SIG-M5 treated with dmso at 0.1 percent for 504 hours (cell line): ENCODE data around the gene SEZ6L2.
"Not testable (repeated sequence)": the region's sequence is repeated elsewhere in the genome, so short reads cannot be mapped to it uniquely, and the experiment has no call there.

Source experiments
- DNase-seq: peaks from one replicate; lab custom pipeline; 2025; ENCODE audit not compliant: unreplicated experiment; lab: John Stamatoyannopoulos, UW

SEZ6L2 gene

DNA sequence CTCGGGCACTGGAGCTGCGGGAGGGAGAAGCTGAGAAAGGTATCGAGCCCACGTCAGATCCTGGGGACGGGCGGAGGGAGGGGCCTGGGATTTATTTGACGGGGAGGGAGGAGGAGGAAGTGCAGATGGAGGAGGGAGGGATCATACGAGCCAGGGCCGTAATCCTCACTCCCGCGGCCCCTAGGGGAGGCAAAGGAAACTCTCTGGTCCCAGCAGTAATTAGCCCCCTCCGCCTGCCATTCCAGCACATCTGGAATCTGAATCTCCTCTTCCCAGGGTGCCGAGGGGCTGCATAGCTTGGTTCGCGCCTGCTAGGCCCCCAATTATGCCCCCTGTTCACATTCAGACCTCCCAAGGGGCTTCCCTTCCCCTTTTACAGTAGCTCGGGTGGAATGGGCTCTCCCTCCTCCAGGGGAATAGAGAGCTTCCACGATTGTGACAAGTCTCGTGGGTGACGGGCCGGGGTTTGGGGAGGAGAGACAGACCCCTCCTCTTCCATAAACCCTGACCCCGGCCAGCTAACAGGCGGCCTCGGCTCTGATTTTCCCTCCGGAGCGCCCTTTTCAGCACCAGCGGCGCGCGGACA is at the start of gene SEZ6L2:
Gene SEZ6L2, minus strand, starts transcription at position 35 of the 586 bp plus-strand sequence. CDS start 531 bp downstream, outside the sequence.
- DNase-seq: peak; percentile 91

DNA sequence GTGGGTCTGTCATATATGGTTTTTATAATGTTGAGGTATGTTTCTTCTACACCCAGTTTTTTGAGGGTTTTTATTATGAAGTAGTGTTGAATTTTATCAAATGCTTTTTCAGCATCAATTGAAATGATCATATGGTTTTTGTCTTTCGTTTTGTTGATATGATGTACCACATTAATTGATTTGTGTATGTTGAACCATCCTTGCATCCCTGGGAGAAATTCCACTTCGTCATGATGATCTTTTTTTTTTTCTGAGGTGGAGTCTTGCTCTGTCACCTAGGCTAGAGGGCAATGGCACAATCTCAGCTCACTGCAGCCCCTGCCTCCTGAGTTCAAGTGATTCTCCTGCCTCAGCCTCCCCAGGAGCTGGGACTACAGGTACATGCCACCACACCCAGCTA is 48.5 kb upstream of the SEZ6L2 start:
- DNase-seq: no peak

DNA sequence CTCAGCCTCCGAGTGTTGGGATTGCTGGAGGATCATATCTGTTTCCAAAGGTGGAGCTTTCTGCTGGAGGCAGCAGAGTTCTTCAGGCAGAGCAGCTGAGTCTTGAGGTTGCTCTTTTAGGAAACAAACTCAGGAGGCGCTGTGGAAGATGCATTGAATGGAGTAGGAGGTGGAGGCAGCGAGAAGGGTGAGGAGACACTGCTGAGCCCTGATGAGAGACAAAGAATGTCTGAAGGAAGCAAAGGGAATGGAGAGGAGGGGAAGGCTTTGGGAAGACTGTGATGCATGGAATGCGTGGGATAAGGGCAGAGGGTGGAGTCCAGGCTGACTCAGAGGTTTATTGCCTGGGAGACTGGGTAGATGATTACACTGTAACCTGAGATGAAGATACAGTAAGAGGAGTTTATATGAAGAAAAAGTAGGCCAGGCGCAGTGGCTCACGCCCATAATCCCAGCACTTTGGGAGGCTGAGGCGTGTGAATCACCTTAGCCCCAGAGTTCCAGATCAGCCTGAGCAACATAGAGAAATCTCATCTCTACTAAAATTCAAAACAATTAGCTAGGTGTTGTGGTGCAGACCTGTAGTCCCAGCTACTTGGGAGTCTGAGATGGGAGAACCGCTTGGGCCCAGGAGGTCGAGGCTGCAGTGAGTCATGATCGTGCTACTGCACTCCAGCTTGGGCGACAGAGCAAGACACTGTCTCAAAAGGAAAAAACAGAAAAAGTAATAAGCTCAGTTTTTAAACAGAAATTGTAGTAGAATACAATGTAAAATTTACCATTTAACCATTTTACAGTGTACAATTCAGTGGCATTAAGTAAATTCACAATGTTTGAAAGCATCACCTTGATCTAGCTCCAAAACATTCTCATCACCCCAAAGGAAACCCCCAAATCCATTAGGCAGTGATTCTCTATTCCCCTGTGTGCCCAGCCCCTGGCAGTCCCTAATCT is 44.8 kb upstream of the SEZ6L2 start:
- DNase-seq: peak; percentile 73

DNA sequence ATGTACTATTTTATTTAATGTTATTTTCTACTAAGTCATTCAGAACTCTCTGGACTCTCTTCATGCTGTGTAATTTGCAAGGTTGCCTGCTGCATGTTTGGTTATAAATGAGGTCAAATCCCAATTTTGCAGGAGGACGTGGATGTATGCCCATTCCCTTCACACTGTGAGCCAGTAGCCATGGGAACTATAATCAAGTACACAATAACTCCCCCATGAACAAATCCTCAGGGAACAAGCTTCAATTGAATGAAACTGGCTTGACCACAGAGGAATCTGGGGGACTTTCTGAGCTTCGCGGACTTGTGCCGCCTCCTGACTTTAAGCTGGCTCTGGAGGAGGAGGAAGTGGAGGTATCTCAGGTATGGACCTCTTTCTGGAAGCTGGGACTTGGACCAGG is 41.3 kb upstream of the SEZ6L2 start:
- no peak for DNase-seq

DNA sequence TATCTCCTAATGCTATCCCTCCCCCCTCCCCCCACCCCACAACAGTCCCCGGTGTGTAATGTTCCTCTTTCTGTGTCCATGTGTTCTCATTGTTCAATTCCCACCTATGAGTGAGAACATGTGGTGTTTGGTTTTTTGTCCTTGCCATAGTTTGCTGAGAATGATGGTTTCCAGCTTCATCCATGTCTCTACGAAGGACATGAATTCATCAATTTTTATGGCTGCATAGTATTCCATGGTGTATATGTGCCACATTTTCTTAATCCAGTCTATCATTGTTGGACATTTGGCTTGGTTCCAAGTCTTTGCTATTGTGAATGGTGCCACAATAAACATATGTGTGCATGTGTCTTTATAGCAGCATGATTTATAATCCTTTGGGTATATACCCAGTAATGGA is 32.4 kb upstream of the SEZ6L2 start:
- not testable (repeated sequence) for DNase-seq

DNA sequence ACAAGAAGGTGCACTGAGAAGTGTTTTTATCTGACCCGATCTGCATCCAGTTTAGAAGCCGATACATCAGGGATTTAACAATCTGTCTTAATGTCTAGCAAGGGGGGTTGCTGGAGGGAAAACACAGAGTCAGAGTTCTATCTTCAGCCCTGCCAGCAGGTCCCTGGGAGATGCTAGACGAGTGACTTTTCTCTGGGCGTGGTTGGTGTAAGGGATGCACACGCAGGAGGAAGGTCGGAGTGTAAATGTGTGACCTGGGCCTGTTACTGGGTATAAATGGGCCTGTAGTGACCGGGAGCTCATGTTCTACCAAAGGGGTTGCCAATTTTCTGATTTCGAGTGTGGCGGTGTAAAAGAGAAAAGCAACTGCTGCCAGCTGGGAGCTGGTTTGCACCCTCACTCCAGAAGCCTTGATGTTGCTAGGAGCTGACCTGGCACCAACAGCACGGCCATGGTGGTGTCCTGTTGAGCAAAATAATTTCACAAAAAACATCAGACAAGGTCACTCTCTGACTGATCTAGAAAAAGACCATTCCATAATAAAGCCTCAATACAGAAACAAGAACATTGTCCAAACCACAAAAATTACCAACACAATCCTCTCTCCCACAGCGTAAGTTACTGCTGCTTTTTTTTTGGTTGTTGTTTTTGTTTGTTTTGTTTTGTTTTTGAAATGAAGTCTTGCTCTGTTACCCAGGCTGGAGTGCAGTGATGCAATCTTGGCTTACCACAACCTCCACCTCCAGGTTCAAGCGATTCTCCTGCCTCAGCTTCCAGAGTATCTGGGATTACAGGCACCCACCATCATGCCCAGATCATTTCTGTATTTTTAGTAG is 27.9 kb upstream of the SEZ6L2 start:
- DNase-seq: no peak

DNA sequence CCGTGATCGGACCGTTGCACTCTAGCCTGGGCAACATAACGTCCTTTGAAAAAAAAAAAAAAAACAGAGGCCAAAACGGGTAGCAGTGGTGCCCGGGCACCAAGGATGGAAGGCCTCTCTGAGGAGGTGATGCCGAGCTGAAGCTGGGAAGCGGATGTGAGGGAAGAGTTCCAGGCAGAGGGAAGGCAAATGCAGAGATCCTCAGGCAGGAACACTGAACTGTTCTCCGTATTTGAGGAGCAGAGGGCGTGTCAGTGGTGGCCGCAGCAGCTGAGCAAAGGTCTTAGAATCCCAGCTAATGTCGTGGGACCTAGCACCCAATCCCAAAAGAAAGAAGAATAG is 27.3 kb upstream of the SEZ6L2 start:
- no peak for DNase-seq

DNA sequence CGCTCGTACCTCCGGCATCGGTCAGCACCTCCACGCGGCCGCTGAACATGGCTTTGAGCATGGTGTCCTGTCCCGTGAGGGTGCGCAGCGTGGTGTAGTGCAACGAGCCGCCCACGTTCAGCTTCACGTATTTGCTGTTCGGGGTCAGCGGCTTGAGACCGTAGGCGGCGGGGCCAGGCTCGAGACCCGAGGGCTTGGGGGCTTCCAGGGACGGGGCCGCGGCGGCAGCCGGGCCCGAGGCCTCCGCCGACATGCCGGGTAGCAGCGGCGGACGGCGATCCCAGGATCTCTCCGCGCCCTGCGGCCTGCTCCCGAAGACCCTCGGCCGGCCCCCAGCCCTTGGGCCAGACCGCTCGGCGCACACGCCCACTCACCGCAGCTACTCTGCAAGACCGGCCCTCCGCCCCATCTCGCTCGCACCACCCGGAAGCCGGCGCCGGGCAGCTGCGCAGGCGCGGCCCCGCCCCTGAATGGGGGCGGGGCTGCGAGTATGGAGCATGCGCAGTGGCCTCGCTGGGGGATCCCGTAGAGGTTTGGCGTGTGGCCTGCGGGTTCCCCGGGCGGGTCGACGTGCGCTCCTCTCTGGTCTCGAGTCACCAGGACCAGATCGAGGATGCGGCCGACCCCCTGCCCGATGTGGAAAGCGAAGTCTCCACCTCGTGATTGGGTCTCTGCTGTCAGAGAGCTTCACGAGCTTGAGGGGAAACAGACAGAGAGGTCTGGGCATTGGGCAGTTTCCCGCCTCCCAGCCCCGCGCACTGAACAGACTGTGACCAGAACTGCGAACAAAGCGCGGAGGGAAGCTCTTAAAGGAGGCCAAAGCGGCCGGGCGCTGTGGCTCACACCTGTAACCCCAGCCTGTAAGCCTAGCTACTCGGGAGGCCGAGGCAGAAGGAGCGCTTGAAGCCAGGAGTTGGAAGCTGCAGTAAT is 26.7 kb upstream of the SEZ6L2 start, which contains the start of gene KCTD13:
Gene KCTD13, minus strand, starts transcription at position 446 of the 930 bp plus-strand sequence. Its CDS starts 193 bp downstream, at position 253.
- DNase-seq: peak; percentile 70

DNA sequence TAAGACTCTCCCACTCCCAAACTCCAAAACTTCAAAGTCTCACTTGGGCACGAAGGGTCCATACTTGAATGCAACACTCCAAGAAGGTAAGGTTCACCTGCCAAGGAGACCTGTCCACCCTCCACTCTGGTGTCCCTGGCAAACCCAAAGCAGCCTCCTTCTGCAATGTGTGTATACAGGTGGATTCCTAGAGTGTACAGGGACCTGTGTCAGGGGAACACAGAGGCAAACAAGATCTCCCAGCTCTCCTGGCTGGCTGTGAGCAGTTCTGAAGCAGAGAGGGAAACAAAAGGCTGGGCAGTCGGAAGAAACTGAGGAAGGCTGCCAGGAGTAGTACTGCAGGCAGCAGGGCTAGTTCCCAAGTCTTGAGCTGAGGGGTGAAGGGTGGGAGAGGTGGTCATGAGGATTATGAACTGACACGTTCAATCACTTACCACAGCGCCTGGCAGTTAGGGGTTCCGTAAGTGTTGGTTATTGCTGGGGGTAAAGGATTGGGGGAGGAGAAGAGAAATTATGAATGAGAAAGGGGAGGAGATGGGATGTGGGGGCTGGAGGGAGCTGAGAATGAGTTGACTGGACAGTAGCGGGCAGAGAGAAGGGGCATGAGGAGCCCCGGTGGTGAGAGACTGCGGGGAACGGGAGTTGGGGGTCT is 25.9 kb upstream of the SEZ6L2 start:
- DNase-seq: no peak

DNA sequence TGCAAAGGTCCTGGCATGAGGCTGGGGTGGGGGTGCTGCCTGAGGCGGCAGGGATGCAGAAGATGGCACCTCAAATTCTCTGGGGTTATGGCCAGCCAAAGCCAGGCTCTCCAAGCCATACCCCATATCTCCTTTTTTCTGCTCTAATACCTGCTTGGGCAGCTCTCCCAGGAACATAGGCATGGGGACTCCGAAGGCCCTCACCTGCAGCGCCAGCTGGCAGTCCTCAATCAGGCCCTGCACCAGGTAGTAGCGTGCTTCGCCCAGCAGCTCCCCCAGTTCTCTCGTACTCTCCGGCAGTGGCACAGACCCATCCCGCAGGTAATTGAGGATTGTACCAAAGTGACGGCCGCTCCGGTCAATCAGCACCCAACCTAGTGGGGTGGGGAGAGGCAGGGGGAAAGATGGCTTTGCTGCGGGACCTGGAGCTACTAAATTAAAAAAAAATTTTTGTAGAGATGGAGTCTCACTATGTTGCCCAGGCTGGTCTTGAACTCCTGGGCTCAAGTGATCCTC is 23.7 kb upstream of the SEZ6L2 start:
- no peak for DNase-seq

DNA sequence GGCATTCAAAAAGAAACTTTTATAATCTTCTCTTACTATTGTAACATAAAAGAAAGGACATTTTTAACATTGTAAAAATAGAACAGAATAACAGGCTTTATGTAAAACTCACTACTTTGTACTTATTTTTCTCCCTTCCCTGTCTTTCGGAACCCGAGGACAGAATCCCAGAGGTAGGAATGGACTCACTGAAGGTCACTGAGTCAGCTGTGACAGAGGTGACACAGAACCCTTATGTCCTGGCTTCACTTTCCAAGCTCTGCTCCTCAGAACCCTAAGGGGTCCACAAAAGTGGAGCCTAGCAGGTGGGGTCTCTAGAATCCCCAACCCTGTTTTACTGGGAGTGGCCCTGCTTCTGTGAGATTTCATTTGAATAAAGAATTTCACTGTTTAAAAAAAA is 23.0 kb upstream of the SEZ6L2 start:
- no peak for DNase-seq

DNA sequence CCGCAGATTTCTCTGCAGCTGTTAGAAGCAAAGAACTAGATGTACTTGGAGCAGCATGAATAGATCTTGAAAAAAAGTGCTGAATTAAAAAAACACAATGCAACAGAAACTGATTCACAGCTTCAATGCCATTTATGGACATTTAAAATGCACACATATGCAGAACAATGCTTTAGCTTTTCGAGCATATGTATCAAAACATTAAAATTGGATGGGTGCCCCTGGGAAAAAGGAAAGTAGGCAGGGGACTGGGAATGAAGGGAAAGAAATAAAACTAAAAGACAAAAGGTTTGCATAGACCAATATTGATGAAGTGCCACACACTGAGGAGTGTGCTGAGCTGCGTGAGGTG is 21.7 kb upstream of the SEZ6L2 start:
- DNase-seq: no peak

DNA sequence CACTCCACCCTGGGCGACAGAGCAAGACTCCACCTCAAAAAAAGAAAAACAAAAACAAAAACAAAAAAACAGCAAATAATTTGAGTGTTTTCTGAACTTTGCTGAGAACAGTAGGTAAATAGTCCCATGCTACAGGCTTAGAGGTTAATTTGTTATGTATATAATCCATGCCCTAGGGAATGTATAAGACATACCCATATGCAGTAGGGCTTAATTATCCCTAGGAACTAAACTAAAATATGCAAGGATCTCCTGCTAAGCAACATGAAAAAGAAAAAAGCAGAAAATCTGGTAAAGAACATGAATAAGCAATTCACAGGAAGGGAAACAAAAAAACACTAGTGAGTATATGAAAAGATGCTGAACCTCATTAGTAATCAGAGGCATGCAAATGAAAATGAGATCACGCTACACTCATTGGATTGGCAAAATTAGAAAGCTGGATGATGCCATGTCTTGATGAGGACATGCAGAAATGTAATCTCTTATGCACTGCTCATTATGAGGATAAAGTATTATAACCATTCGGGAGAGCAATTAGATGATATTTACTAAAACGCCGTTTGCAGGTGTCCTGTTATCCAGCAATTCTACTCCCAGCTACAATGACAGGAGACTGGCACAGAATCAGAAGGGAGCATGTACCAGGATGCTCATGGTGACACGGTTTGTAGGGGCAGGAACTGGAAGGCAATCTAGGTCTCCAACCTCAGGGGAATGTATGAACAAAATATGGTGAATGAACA is 21.1 kb upstream of the SEZ6L2 start:
- DNase-seq: no peak

DNA sequence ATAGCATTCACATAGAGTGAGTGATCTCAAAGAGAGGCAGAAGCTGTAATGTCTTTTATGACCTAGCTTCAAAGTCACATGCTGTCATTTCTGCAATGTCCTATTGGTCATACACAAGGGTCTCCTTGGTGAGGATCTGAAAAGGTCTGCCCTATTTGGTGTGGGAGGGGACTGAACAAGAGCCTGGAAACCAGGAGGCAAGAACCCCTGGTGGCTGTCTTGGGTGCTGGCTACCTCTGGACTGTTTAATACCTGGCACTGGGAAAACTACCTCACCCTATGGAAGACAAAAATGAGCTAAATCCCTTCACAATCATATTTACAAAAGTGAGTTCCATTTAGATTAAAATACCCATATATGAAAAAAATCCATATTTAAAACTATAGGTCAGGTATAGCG is 17.6 kb upstream of the SEZ6L2 start:
- no peak for DNase-seq

DNA sequence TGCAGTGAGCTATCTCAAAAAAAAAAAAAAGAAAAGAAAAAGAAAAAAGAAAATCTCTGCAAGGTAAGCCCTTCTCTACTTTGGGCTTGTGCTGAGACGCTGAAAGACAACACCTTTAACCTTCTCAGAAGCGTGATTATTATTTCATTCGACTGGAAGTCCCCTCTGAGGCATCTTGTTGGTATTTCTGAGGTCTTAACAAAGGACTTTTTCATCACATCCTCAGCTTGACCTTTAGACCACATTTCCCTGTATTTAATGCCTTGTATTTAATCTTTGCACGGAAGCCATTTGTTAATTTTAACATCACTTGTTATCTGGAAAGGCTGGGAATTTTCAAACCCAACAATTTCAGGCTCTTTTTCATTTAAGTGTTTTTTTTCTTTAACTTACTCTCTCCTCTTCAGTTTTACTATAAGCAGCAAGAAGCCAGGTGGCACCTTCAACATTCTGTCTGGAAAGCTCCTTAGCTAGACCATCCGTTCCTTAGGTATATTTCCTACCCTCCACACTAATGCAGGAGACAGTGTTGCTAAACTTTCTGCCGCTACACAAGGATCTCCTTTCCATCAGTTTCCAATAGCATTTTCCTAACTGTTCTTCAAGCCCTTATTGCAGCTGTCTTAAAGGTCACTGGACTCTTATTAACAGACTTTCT is 16.4 kb upstream of the SEZ6L2 start:
- DNase-seq: no peak

DNA sequence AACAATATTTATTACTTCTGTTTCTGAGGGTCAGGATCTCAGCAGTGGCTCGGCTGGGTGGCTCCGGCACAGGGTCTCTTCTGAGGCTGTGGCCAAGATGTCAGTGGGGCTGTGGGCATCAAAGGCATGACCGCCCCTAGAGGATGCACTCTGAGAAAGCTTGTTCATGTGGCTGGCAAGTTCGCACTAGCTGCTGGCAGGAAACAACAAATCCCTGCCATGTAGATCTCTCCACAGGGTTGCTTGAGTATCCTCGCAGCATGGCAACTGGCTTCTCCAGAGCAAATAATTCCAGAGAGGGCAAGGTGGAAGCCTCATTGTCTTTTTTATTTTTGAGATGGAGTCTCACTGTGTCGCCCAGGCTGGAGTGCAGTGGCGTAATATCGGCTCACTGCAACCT is 14.2 kb upstream of the SEZ6L2 start:
- DNase-seq: no peak

DNA sequence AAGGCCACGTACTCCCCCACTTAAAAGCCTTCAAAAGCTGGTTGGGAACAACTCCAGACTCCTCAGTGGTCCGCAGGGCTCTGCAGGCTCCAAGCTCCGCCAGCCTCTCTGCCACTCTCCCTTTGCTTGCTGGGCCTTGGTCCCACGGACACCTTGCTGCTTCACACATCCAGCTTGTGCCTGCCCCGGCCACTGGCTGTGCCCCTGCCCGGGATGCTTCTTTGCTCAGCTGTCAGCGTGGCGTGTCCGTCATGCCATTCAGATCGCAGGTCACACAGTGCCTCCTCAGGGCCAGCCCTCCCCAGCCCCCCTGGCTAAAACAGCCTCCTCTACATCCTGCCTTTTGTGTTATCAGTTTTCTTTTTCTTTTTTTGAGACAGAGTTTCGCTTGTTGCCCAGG is 12.7 kb upstream of the SEZ6L2 start:
- no peak for DNase-seq

DNA sequence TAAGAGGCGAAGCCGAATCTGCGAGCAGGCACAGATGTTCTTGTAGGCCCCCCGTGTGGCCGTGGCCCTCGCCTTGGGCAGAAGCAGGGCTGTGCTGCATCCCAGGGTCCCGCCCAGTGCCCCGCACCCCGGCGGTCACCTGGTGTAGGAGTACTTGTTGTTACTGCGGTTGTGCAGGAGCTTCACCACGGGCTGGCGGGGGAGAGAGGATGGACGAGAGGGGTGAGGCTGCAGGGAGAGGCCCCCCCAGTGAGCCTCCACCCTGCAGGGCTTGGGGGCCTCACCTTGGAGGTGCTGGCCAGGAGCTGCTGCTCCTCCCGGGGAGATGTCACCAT is 12.3 kb upstream of the SEZ6L2 start:
- DNase-seq: no peak
